T-cell (primary cell): Measurements from ENCODE around the gene PPP2R3B. TPM values are rescaled to one million over a fixed set of nuclear protein-coding genes. Genes with fewer than 3 reads are reported as not detected.

Experiments used
- ATAC-seq, 4 experiments: fragments of 200-7000 bp in 3 of 4; fragments of 150-1000 bp in 1 of 4; cut with Tn5 transposase; replicated peaks in 1 of 4; 1 replicate in 3 of 4; 2 replicates in 1 of 4; pipeline ENCODE4 v1.10.0; 2021; ENCODE audit warnings: moderate library complexity in 3 of 4, mild to moderate bottlenecking in 2 of 4, moderate number of reproducible peaks in 1 of 4
- CTCF ChIA-PET, 2 donors: fragments of 300-600 bp; sonication (Branson Sonifier 250); formaldehyde crosslinking; loops; one replicate each; lab custom pipeline; 2022; ENCODE audit warnings: antibody characterized with exemption in 2 of 2; lab: Charles Lee
- POLR2A ChIA-PET, 2 donors: fragments of 300-600 bp; sonication (Branson Sonifier 250); formaldehyde crosslinking; loops; one replicate each; lab custom pipeline; 2022; ENCODE audit warnings: antibody characterized with exemption in 2 of 2; lab: Charles Lee
- DNase-seq, 35 experiments: peaks; one replicate each; pipeline versions ENCODE4 v3.0.0 to v3.0.0-alpha.2; 2013 to 2023
- H3K27ac ChIP-seq: one replicate; pipeline ENCODE4 v1.5.1; 2013; ENCODE audit warnings: low read length
- H3K27me3 ChIP-seq, 2 experiments: replicated peaks in 1 of 2; 1 replicate in 1 of 2; 2 replicates in 1 of 2; pipeline versions ENCODE4 v1.6.1 to v1.7.0; 2013; ENCODE audit warnings: low read length in 1 of 2, mixed read lengths in 1 of 2; ENCODE audit not compliant: control insufficient read depth in 2 of 2, insufficient read depth in 2 of 2; ENCODE audit errors: extremely low read depth in 1 of 2
- H3K36me3 ChIP-seq, 2 donors: 1 replicate in 1 of 2; 2 replicates in 1 of 2; pipeline versions ENCODE4 v1.6.1 to v1.7.0; 2013; ENCODE audit warnings: low read length in 1 of 2; ENCODE audit not compliant: control insufficient read depth in 2 of 2, insufficient read depth in 1 of 2; ENCODE audit errors: extremely low read depth in 1 of 2
- H3K4me1 ChIP-seq, 2 experiments: 1 replicate in 1 of 2; 2 replicates in 1 of 2; pipeline versions ENCODE4 v1.6.1 to v1.7.0; 2013; ENCODE audit warnings: low read length in 2 of 2, mixed read lengths in 1 of 2; ENCODE audit not compliant: insufficient read depth in 2 of 2, control insufficient read depth in 1 of 2; ENCODE audit errors: extremely low read depth in 1 of 2
- H3K4me3 ChIP-seq, 2 donors: 1 replicate in 1 of 2; 2 replicates in 1 of 2; pipeline versions ENCODE4 v1.5.1 to v1.7.0; 2013; ENCODE audit warnings: mild to moderate bottlenecking in 2 of 2, low read length in 1 of 2, moderate library complexity in 1 of 2; ENCODE audit not compliant: control insufficient read depth in 1 of 2; ENCODE audit errors: extremely low read depth in 1 of 2
- H3K9me3 ChIP-seq: 2 replicates; pipeline ENCODE4 v1.7.0; 2013
- H3K27ac Mint-ChIP-seq, 2 donors: one replicate each; pipeline ENCODE4 v1.8.0; 2020 to 2021; ENCODE audit warnings: mild to moderate bottlenecking in 2 of 2, mixed read lengths in 2 of 2
- H3K27me3 Mint-ChIP-seq, 2 donors: one replicate each; pipeline ENCODE4 v1.8.0; 2021 to 2022; ENCODE audit warnings: mixed read lengths in 2 of 2
- H3K36me3 Mint-ChIP-seq: one replicate; pipeline ENCODE4 v1.8.0; 2021; ENCODE audit warnings: mixed read lengths
- H3K4me1 Mint-ChIP-seq, 3 donors: one replicate each; pipeline ENCODE4 v1.8.0; 2020 to 2022; ENCODE audit warnings: mixed read lengths in 3 of 3, mild to moderate bottlenecking in 1 of 3
- H3K4me3 Mint-ChIP-seq, 3 donors: one replicate each; pipeline ENCODE4 v1.8.0; 2020 to 2022; ENCODE audit warnings: mild to moderate bottlenecking in 3 of 3, mixed read lengths in 3 of 3, moderate library complexity in 3 of 3
- H3K9me3 Mint-ChIP-seq, 3 donors: one replicate each; pipeline ENCODE4 v1.8.0; 2020 to 2022; ENCODE audit warnings: mixed read lengths in 3 of 3
- WGBS: methylation state at CpG from one replicate; pipeline ENCODE4 v1.1.5; 2013; ENCODE audit warnings: missing lambda C conversion rate; ENCODE audit not compliant: insufficient coverage; 5-methylcytosine and 5-hydroxymethylcytosine counted together
- total RNA-seq, 35 experiments: library from RNA in 6 of 35; stranded (reverse) in 6 of 35; fragments of 120-200 nt in 1 of 35; gene quantifications; one replicate each; pipeline versions ENCODE4 v1.2.1 to v1.2.4 and lab custom pipeline; 2013 to 2026

Gene PPP2R3B
- total RNA-seq, 5 donors from 2014 or later (not counting 1 experiment from before 2014, with no cell fraction given) = 30.5 to 56.5 (median 46.6) TPM

DNA sequence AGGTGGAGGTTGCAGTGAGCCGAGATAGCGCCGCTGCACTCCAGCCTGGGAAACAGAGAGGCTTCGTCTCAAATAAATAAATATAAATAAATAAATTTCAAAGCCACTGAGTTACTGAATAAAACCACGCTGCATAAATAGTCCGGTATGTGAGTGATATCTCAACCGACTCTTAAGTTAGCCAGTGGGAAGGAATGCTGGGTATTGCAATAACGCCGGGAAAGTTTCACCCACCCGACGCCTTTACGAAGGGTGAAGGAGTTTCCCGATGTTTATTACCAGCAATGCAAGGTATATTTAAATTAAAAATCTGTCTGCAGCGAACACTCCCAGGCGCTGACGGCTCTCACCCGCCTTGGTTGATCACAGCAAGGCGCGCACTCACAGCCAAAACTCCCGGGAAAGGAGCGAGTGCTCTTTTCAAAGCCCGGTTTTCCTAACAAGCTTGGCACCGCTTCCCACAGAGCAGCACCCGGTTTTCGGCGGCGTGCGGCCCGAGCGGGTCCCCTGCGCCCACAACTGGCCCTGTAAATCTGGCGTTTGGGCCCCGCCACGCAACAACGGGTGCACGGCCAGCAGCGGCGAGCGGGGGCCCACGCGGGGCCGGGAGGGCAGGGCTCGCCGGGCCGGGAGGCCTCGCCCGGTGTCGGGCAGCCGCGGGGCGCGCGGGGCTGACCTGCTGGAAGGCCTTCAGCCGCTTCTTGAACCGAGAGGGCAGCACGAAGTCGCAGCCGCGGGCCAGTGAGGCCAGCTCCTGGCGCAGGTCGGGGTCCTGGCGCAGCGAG lies 13.7 kb downstream of the PPP2R3B start:
- Mint-ChIP-seq H3K4me1 (peaks cover 29 to 39% (median 34%) of the 10 kb centered on the region in 3 donors), H3K27me3 (peaks cover 30 to 45% of the 10 kb centered on the region in 2 donors), H3K27ac (no peak overlapping the region), H3K4me3 (peak overlapping the region; percentile 41 to 68 (median 53)), H3K36me3 (peaks cover 4% of the 10 kb centered on the region), H3K9me3 (no peaks in the 10 kb centered on the region)
- no peak for DNase-seq
- Histone ChIP-seq H3K27ac (no peak overlapping the region), H3K27me3 (peaks cover 5 to 60% of the 10 kb centered on the region in 2 experiments), H3K9me3 (no peaks in the 10 kb centered on the region), H3K36me3 (no peaks in the 10 kb centered on the region), H3K4me3 (peak overlapping the region in 1 of 2 donors; percentile 40), H3K4me1 (peaks cover 5 to 23% of the 10 kb centered on the region in 2 experiments)
- ATAC-seq = peak in 2 of 4 experiments; percentile 6 to 8
- CTCF ChIA-PET = no interaction called here
- POLR2A ChIA-PET = no interaction called here
- WGBS = 12% methylated on average over 54 of the region's 63 CpGs

DNA sequence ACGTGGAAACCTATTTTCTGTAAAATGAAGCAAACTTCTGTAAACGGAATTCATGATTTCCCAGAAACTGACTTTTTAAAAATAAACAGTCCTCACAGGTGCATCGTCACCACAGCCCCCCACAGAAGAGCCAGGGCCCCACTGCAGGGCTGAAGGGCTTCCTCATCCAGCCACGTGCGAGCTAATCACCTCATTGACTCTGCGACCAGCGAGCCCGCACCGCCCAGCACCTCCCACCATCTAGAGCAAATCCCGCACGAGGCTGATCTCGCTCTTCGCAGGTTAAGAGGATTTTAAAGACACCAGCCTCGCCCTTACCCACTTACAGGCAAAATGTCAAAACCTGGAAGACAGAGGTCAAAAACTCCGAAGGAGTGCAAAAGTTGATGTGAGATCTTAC lies 14.8 kb downstream of the PPP2R3B start:
- Mint-ChIP-seq H3K4me1 (peaks cover 35 to 40% (median 36%) of the 10 kb centered on the region in 3 donors), H3K36me3 (peaks cover 6% of the 10 kb centered on the region), H3K27ac (no peak overlapping the region), H3K27me3 (peaks cover 30 to 44% of the 10 kb centered on the region in 2 donors), H3K9me3 (no peaks in the 10 kb centered on the region), H3K4me3 (peak overlapping the region in 2 of 3 donors; percentile 50 to 68)
- WGBS = 29% methylated on average over 9 of the region's 15 CpGs
- Histone ChIP-seq H3K27ac (no peak overlapping the region), H3K4me1 (peaks cover 5 to 20% of the 10 kb centered on the region in 2 experiments), H3K4me3 (peak overlapping the region in 1 of 2 donors; percentile 6), H3K27me3 (peaks cover 5 to 60% of the 10 kb centered on the region in 2 experiments), H3K9me3 (no peaks in the 10 kb centered on the region), H3K36me3 (no peaks in the 10 kb centered on the region)
- no peak for ATAC-seq
- DNase-seq = no peak
- ChIA-PET CTCF (no interaction called here), POLR2A (no interaction called here)

DNA sequence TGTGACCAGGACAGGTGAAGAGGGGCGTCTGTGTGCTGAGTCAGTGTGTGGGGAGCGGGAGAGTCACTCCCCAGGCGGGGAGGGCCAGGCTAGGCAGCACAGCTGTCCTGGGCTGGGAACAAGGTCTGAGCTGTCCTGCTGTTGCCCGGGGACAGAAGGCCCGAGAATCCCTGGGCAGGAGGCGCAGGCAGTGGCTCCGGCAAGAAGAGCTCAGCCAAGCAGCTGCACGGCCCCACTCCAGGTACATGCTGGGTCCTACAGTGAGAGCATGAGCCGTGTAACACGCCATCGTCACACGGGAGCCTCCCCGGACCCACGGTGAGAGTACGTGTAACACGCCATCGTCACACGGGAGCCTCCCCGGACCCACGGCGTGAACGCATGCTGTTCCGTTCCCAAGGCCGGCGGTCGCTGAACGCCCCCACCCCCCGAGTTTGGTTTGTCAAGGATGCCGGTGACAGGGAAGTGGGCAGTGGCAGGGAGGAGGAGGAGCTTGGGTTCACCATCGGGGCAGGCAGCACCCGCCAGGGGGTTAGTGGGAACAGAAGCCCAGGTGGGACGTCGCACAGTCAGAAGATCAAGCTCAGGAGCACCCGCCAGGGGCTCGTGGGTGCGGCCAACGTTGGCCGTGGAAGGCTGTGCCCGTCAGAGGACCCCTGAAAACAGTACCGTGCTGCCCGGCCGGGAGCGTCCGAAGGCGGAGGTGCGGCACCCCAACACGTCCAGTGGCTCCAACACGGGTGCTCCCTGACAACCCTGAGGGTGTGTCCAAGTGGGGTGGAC lies 15.6 kb downstream of the PPP2R3B start:
- Histone ChIP-seq H3K27me3 (peaks cover 5 to 58% of the 10 kb centered on the region in 2 experiments), H3K27ac (no peak overlapping the region), H3K4me3 (peak overlapping the region in 1 of 2 donors; percentile 27), H3K9me3 (no peaks in the 10 kb centered on the region), H3K36me3 (no peaks in the 10 kb centered on the region), H3K4me1 (peaks cover 5 to 20% of the 10 kb centered on the region in 2 experiments)
- CTCF ChIA-PET = no interaction called here
- H3K4me3 Mint-ChIP-seq = peak overlapping the region in 1 of 3 donors; percentile 44
- 53% methylated on average over 48 of the region's 48 CpGs for WGBS
- peaks cover 35 to 40% (median 36%) of the 10 kb centered on the region in 3 donors for H3K4me1 Mint-ChIP-seq
- POLR2A ChIA-PET = no interaction called here
- ATAC-seq (no peak), DNase-seq (no peak)
- H3K9me3 Mint-ChIP-seq = no peaks in the 10 kb centered on the region
- peaks cover 30 to 44% of the 10 kb centered on the region in 2 donors for H3K27me3 Mint-ChIP-seq
- H3K27ac Mint-ChIP-seq = no peak overlapping the region
- peaks cover 8% of the 10 kb centered on the region for H3K36me3 Mint-ChIP-seq

DNA sequence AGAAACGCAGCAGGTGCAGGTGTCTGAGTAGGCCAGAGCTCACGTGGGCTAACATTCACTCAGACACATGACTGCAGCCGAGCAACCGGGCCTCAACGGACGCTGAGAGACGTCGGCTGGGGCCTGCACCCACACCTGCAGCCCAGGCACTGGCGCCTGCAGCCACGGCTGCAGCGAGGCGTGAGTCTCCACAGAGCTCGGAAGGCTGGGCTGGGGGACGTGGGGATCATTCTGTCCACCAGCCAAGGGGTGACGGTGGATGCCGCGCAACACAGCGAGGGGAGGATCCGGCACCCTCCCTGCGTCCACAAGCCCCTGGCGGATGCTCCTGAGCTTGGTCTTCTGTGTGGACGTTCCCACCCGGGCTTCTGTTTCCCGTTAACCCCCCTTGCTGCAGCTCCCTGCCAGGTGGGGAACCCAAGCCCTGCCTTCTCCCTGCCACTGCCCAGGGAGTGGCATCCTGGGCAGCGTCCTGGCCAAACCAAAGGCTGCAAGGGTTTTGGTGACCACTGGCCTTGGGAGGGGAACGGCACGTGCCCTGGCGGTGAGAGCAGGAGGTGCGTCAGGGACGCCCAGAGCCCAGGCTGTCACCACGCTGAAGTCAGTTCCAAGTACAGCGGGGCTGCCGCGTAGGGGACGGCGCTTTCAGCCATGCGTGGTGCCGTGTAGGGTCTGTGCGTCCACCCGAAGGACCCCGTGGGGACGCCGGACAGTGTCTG lies 16.3 kb downstream of the PPP2R3B start:
- Mint-ChIP-seq H3K4me3 (peak overlapping the region in 1 of 3 donors; percentile 44), H3K27me3 (peaks cover 26 to 39% of the 10 kb centered on the region in 2 donors), H3K27ac (no peak overlapping the region), H3K4me1 (peaks cover 32 to 37% (median 32%) of the 10 kb centered on the region in 3 donors), H3K36me3 (peaks cover 8% of the 10 kb centered on the region), H3K9me3 (no peaks in the 10 kb centered on the region)
- Histone ChIP-seq H3K4me1 (peaks cover 5 to 20% of the 10 kb centered on the region in 2 experiments), H3K9me3 (no peaks in the 10 kb centered on the region), H3K36me3 (no peaks in the 10 kb centered on the region), H3K4me3 (no peak overlapping the region), H3K27me3 (peaks cover 5 to 52% of the 10 kb centered on the region in 2 experiments), H3K27ac (no peak overlapping the region)
- ATAC-seq (no peak), DNase-seq (no peak)
- CTCF ChIA-PET = no interaction called here
- POLR2A ChIA-PET = no interaction called here
- WGBS = 81% methylated on average over 42 of the region's 43 CpGs

DNA sequence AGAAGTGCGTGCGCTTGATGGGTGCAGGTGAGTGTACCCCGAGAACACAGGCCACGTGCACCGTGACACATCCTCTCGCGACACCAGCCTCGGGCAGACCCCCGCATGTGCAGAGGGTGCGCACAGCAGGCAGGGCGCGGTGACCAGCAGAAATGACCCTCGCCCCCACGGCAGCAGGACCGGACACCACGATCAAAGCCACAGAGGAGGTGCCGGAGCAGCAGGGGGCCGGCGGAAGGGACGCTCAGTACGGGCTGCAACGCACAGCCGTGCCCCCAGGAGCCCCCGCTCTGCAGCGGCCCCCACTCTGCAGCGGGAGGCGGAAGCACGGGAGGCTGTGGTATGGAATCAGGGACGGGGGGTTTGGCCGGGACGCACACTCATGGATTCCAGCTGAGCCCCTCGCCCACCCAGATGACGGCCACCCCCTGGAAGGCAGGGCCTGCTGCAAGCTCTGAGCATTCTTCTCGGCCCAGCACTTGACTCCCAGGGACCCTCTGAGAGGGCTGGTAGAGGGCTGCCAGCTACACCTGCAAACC lies 17.1 kb downstream of the PPP2R3B start:
- 90% methylated on average over 28 of the region's 34 CpGs for WGBS
- Histone ChIP-seq H3K9me3 (no peaks in the 10 kb centered on the region), H3K4me1 (peaks cover 5 to 15% of the 10 kb centered on the region in 2 experiments), H3K27ac (no peak overlapping the region), H3K27me3 (peaks cover 5 to 44% of the 10 kb centered on the region in 2 experiments), H3K4me3 (no peak overlapping the region), H3K36me3 (no peaks in the 10 kb centered on the region)
- POLR2A ChIA-PET = no interaction called here
- H3K4me3 Mint-ChIP-seq = no peak overlapping the region
- ATAC-seq (no peak), DNase-seq (no peak)
- no peaks in the 10 kb centered on the region for H3K9me3 Mint-ChIP-seq
- peaks cover 18 to 31% of the 10 kb centered on the region in 2 donors for H3K27me3 Mint-ChIP-seq
- CTCF ChIA-PET = no interaction called here
- peaks cover 8% of the 10 kb centered on the region for H3K36me3 Mint-ChIP-seq
- peaks cover 25 to 30% (median 25%) of the 10 kb centered on the region in 3 donors for H3K4me1 Mint-ChIP-seq
- no peak overlapping the region for H3K27ac Mint-ChIP-seq
